Fibroblast of gingiva (primary cell): Measurements from ENCODE around the gene JADE1.

Experiments used
- DNase-seq: peaks from one replicate; pipeline ENCODE4 v3.0.0-alpha.2; 2011; ENCODE audit warnings: low read depth

Gene JADE1

GRCh38 chr4:128809477-128810330 lies at the start of gene JADE1:
Gene JADE1, plus strand, starts transcription at chr4:128809700. Its CDS starts 22,059 bp downstream, at chr4:128831759.
- peak; percentile 95 for DNase-seq

GRCh38 chr4:128766781-128767180 lies 42.7 kb upstream of the JADE1 start:
- DNase-seq: no peak

- no peak for DNase-seq
Measured at GRCh38 chr4:128768373-128768996, 41.0 kb upstream of the JADE1 start.

- no peak for DNase-seq
Measured at GRCh38 chr4:128769011-128769410, 40.5 kb upstream of the JADE1 start.

GRCh38 chr4:128770807-128771206 lies 38.7 kb upstream of the JADE1 start:
- no peak for DNase-seq

GRCh38 chr4:128775477-128775876 lies 34.0 kb upstream of the JADE1 start:
- no peak for DNase-seq

- DNase-seq: no peak
Measured at GRCh38 chr4:128775916-128776315, 33.6 kb upstream of the JADE1 start.

GRCh38 chr4:128776794-128777216 lies 32.7 kb upstream of the JADE1 start:
- peak; percentile 78 for DNase-seq

- DNase-seq: no peak
Measured at GRCh38 chr4:128780688-128781087, 28.8 kb upstream of the JADE1 start.

GRCh38 chr4:128782076-128782715 lies 27.3 kb upstream of the JADE1 start:
- DNase-seq: no peak

- peak; percentile 7 for DNase-seq
Measured at GRCh38 chr4:128782875-128783614, 26.5 kb upstream of the JADE1 start.

- peak; percentile 42 for DNase-seq
Measured at GRCh38 chr4:128787509-128788311, 21.8 kb upstream of the JADE1 start.

GRCh38 chr4:128793859-128794672 lies 15.4 kb upstream of the JADE1 start:
- DNase-seq: peak; percentile 59

- DNase-seq: no peak
Measured at GRCh38 chr4:128796934-128797333, 12.6 kb upstream of the JADE1 start.

- no peak for DNase-seq
Measured at GRCh38 chr4:128800284-128800683, 9.2 kb upstream of the JADE1 start.

GRCh38 chr4:128800701-128801284 lies 8.7 kb upstream of the JADE1 start:
- DNase-seq: no peak

- no peak for DNase-seq
Measured at GRCh38 chr4:128802680-128803628, 6.5 kb upstream of the JADE1 start.

GRCh38 chr4:128803783-128804182 lies 5.7 kb upstream of the JADE1 start:
- DNase-seq: no peak

- peak; percentile 20 for DNase-seq
Measured at GRCh38 chr4:128810331-128810870, 901 bp downstream of the JADE1 start.
